WTC11 (cell line): ENCODE data around the gene TMEM174. TPM values are rescaled to one million over a fixed set of nuclear protein-coding genes. Genes with fewer than 3 reads are reported as not detected.

Source experiments
- ATAC-seq: fragments of 200-7000 bp; cut with Tn5 transposase; 2 replicates; pipeline ENCODE4 v1.10.0; 2021; ENCODE audit warnings: mild to moderate bottlenecking, moderate library complexity
- CTCF ChIA-PET: fragments of 300-600 bp; sonication (Branson Sonifier 250); formaldehyde crosslinking; loops from one replicate; lab custom pipeline; 2021; ENCODE audit warnings: antibody characterized with exemption; lab: Charles Lee
- POLR2A ChIA-PET: fragments of 350-600 bp; sonication (Branson Sonifier 250); formaldehyde crosslinking; loops from one replicate; lab custom pipeline; 2021; ENCODE audit warnings: antibody characterized with exemption; lab: Charles Lee
- DNase-seq: peaks from one replicate; pipeline ENCODE4 v3.0.0; 2021; ENCODE audit warnings: low spot score
- H3K27ac Mint-ChIP-seq: 2 replicates; pipeline ENCODE4 v1.8.0; 2021; ENCODE audit warnings: mixed read lengths
- H3K27me3 Mint-ChIP-seq: 2 replicates; pipeline ENCODE4 v1.8.0; 2021; ENCODE audit warnings: low read depth, mild to moderate bottlenecking, moderate library complexity, mixed read lengths
- H3K36me3 Mint-ChIP-seq: 2 replicates; pipeline ENCODE4 v1.8.0; 2021; ENCODE audit warnings: mixed read lengths
- H3K4me1 Mint-ChIP-seq: 2 replicates; pipeline ENCODE4 v1.8.0; 2022; ENCODE audit warnings: mixed read lengths
- H3K4me3 Mint-ChIP-seq: 2 replicates; pipeline ENCODE4 v1.8.0; 2021; ENCODE audit warnings: mild to moderate bottlenecking, moderate library complexity, mixed read lengths
- H3K9me3 Mint-ChIP-seq: 2 replicates; pipeline ENCODE4 v1.8.0; 2021; ENCODE audit warnings: mixed read lengths
- FOXP1 ChIP-seq: sonication (generic); formaldehyde crosslinking; IDR thresholded peaks from 2 replicates; pipeline ENCODE4 v1.8.0; 2022; ENCODE audit warnings: missing genetic modification reagents, mild to moderate bottlenecking, moderate library complexity, borderline replicate concordance
- JAZF1 ChIP-seq: fragments of 250-450 bp; sonication (Bioruptor Pico); IDR thresholded peaks from 2 replicates; pipeline ENCODE4 v1.9.0; 2021; ENCODE audit warnings: moderate library complexity, mild to moderate bottlenecking, inconsistent platforms
- RELA ChIP-seq: sonication (generic); formaldehyde crosslinking; IDR thresholded peaks from 2 replicates; pipeline ENCODE4 v1.8.1; 2022; ENCODE audit warnings: missing genetic modification reagents, mild to moderate bottlenecking, borderline replicate concordance
- TEAD1 ChIP-seq: sonication (generic); formaldehyde crosslinking; IDR thresholded peaks from 2 replicates; pipeline ENCODE4 v1.8.0; 2022; ENCODE audit warnings: mild to moderate bottlenecking, missing genetic modification reagents
- total RNA-seq: library from RNA; stranded (reverse); gene quantifications from 3 replicates; pipeline ENCODE4 v1.2.3, GENCODE V29; 2021
- TF ChIP-seq, protein P1 (sequence below): sonication (generic); formaldehyde crosslinking; IDR thresholded peaks from 2 replicates; pipeline ENCODE4 v1.8.1; 2023; ENCODE audit warnings: mild to moderate bottlenecking, missing genetic modification reagents, moderate library complexity
- TF ChIP-seq, protein P2 (sequence below): fragments of 250-450 bp; sonication (Bioruptor Pico); IDR thresholded peaks from 2 replicates; pipeline ENCODE4 v1.9.0; 2021; ENCODE audit warnings: mild to moderate bottlenecking
- TF ChIP-seq, protein P3 (sequence below): sonication (generic); formaldehyde crosslinking; IDR thresholded peaks from 2 replicates; pipeline ENCODE4 v1.8.0; 2022; ENCODE audit warnings: missing genetic modification reagents
- TF ChIP-seq, protein P4 (sequence below): sonication (generic); formaldehyde crosslinking; IDR thresholded peaks from 2 replicates; pipeline ENCODE4 v1.8.1; 2023; ENCODE audit warnings: mild to moderate bottlenecking, missing genetic modification reagents, moderate library complexity
- TF ChIP-seq, protein P5 (sequence below): sonication (generic); formaldehyde crosslinking; IDR thresholded peaks from 2 replicates; pipeline ENCODE4 v1.8.0; 2022; ENCODE audit warnings: mild to moderate bottlenecking, missing genetic modification reagents
- TF ChIP-seq, protein P6 (sequence below): fragments of 250-450 bp; sonication (Bioruptor Pico); IDR thresholded peaks from 2 replicates; pipeline ENCODE4 v1.9.0; 2021; ENCODE audit warnings: mild to moderate bottlenecking, borderline replicate concordance
- TF ChIP-seq, protein P7 (sequence below): sonication (generic); formaldehyde crosslinking; IDR thresholded peaks from 2 replicates; pipeline ENCODE4 v1.8.1; 2023; ENCODE audit warnings: mild to moderate bottlenecking, missing genetic modification reagents
- TF ChIP-seq, protein P8 (sequence below): fragments of 250-450 bp; sonication (Bioruptor Pico); conservative IDR thresholded peaks from 2 replicates; pipeline ENCODE4 v1.9.0; 2021; ENCODE audit warnings: mild to moderate bottlenecking

The TMEM174 gene
- total RNA-seq, 1 experiment from 2014 or later: not detected

DNA sequence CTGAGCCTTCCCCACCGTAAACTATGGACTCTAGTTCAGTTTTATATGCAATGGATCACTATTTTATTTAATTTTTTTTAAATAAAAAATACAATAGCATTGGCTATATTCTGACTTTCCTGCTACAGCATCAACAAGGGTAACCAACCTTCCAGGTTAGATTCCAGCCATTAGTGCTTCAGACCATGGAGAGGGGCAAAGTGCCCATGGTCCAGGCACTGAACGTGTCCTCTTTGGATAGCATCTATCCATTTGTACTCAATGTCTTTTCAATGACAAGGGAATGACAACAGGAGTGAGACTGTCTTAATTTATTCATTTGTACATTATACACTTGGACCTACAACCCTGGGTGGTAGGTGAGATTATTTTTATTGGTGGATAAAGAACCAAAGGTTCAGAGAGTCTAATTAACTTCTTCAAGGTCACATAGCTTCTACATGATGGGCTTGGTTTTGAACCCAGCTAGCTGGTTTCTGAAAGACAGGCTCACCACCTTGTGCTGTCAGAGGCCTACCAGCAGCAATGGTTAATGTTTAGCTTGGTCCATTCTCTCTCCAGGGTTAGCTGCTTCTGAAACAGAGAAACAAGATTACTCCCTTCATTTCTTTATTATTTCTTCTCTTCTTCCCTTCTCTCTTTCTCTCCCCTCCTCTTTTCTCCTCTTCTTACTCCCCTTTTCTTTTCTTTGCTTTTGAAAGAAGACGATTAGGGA is 41.1 kb upstream of the TMEM174 start:
- no peak for ATAC-seq
- DNase-seq: no peak
- CTCF ChIA-PET: interaction anchor here (1.9 to 2.1 kb wide), 2 partner anchors 70 to 85 kb away, joined by 6 to 7 read pairs; no protein-coding TSS in a partner anchor
- Mint-ChIP-seq H3K4me1 (peaks cover 37% of the 10 kb centered on the region), H3K27me3 (no peaks in the 10 kb centered on the region), H3K4me3 (no peak overlapping the region), H3K9me3 (peaks cover 4% of the 10 kb centered on the region; the same call in 1 of the 2 replicates)
- TF ChIP-seq, protein P1, sequence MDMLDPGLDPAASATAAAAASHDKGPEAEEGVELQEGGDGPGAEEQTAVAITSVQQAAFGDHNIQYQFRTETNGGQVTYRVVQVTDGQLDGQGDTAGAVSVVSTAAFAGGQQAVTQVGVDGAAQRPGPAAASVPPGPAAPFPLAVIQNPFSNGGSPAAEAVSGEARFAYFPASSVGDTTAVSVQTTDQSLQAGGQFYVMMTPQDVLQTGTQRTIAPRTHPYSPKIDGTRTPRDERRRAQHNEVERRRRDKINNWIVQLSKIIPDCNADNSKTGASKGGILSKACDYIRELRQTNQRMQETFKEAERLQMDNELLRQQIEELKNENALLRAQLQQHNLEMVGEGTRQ (CRISPR knock-in tag): no peak
- TF ChIP-seq, protein P2, sequence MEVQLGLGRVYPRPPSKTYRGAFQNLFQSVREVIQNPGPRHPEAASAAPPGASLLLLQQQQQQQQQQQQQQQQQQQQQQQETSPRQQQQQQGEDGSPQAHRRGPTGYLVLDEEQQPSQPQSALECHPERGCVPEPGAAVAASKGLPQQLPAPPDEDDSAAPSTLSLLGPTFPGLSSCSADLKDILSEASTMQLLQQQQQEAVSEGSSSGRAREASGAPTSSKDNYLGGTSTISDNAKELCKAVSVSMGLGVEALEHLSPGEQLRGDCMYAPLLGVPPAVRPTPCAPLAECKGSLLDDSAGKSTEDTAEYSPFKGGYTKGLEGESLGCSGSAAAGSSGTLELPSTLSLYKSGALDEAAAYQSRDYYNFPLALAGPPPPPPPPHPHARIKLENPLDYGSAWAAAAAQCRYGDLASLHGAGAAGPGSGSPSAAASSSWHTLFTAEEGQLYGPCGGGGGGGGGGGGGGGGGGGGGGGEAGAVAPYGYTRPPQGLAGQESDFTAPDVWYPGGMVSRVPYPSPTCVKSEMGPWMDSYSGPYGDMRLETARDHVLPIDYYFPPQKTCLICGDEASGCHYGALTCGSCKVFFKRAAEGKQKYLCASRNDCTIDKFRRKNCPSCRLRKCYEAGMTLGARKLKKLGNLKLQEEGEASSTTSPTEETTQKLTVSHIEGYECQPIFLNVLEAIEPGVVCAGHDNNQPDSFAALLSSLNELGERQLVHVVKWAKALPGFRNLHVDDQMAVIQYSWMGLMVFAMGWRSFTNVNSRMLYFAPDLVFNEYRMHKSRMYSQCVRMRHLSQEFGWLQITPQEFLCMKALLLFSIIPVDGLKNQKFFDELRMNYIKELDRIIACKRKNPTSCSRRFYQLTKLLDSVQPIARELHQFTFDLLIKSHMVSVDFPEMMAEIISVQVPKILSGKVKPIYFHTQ: no peak
- TF ChIP-seq, protein P3, sequence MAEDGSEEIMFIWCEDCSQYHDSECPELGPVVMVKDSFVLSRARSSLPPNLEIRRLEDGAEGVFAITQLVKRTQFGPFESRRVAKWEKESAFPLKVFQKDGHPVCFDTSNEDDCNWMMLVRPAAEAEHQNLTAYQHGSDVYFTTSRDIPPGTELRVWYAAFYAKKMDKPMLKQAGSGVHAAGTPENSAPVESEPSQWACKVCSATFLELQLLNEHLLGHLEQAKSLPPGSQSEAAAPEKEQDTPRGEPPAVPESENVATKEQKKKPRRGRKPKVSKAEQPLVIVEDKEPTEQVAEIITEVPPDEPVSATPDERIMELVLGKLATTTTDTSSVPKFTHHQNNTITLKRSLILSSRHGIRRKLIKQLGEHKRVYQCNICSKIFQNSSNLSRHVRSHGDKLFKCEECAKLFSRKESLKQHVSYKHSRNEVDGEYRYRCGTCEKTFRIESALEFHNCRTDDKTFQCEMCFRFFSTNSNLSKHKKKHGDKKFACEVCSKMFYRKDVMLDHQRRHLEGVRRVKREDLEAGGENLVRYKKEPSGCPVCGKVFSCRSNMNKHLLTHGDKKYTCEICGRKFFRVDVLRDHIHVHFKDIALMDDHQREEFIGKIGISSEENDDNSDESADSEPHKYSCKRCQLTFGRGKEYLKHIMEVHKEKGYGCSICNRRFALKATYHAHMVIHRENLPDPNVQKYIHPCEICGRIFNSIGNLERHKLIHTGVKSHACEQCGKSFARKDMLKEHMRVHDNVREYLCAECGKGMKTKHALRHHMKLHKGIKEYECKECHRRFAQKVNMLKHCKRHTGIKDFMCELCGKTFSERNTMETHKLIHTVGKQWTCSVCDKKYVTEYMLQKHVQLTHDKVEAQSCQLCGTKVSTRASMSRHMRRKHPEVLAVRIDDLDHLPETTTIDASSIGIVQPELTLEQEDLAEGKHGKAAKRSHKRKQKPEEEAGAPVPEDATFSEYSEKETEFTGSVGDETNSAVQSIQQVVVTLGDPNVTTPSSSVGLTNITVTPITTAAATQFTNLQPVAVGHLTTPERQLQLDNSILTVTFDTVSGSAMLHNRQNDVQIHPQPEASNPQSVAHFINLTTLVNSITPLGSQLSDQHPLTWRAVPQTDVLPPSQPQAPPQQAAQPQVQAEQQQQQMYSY (CRISPR knock-in tag): no peak
- TF ChIP-seq, protein P4, sequence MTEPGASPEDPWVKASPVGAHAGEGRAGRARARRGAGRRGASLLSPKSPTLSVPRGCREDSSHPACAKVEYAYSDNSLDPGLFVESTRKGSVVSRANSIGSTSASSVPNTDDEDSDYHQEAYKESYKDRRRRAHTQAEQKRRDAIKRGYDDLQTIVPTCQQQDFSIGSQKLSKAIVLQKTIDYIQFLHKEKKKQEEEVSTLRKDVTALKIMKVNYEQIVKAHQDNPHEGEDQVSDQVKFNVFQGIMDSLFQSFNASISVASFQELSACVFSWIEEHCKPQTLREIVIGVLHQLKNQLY: no peak
- no peak for TF ChIP-seq RELA (CRISPR knock-in tag)
- TF ChIP-seq TEAD1 (CRISPR knock-in tag): no peak
- TF ChIP-seq, protein P5, sequence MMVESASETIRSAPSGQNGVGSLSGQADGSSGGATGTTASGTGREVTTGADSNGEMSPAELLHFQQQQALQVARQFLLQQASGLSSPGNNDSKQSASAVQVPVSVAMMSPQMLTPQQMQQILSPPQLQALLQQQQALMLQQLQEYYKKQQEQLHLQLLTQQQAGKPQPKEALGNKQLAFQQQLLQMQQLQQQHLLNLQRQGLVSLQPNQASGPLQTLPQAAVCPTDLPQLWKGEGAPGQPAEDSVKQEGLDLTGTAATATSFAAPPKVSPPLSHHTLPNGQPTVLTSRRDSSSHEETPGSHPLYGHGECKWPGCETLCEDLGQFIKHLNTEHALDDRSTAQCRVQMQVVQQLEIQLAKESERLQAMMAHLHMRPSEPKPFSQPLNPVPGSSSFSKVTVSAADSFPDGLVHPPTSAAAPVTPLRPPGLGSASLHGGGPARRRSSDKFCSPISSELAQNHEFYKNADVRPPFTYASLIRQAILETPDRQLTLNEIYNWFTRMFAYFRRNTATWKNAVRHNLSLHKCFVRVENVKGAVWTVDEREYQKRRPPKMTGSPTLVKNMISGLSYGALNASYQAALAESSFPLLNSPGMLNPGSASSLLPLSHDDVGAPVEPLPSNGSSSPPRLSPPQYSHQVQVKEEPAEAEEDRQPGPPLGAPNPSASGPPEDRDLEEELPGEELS (CRISPR knock-in tag): no peak
- TF ChIP-seq FOXP1 (CRISPR knock-in tag): no peak
- no peak for TF ChIP-seq JAZF1 (CRISPR knock-in tag)
- TF ChIP-seq, protein P6, sequence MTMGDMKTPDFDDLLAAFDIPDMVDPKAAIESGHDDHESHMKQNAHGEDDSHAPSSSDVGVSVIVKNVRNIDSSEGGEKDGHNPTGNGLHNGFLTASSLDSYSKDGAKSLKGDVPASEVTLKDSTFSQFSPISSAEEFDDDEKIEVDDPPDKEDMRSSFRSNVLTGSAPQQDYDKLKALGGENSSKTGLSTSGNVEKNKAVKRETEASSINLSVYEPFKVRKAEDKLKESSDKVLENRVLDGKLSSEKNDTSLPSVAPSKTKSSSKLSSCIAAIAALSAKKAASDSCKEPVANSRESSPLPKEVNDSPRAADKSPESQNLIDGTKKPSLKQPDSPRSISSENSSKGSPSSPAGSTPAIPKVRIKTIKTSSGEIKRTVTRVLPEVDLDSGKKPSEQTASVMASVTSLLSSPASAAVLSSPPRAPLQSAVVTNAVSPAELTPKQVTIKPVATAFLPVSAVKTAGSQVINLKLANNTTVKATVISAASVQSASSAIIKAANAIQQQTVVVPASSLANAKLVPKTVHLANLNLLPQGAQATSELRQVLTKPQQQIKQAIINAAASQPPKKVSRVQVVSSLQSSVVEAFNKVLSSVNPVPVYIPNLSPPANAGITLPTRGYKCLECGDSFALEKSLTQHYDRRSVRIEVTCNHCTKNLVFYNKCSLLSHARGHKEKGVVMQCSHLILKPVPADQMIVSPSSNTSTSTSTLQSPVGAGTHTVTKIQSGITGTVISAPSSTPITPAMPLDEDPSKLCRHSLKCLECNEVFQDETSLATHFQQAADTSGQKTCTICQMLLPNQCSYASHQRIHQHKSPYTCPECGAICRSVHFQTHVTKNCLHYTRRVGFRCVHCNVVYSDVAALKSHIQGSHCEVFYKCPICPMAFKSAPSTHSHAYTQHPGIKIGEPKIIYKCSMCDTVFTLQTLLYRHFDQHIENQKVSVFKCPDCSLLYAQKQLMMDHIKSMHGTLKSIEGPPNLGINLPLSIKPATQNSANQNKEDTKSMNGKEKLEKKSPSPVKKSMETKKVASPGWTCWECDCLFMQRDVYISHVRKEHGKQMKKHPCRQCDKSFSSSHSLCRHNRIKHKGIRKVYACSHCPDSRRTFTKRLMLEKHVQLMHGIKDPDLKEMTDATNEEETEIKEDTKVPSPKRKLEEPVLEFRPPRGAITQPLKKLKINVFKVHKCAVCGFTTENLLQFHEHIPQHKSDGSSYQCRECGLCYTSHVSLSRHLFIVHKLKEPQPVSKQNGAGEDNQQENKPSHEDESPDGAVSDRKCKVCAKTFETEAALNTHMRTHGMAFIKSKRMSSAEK: no peak
- TF ChIP-seq, protein P7, sequence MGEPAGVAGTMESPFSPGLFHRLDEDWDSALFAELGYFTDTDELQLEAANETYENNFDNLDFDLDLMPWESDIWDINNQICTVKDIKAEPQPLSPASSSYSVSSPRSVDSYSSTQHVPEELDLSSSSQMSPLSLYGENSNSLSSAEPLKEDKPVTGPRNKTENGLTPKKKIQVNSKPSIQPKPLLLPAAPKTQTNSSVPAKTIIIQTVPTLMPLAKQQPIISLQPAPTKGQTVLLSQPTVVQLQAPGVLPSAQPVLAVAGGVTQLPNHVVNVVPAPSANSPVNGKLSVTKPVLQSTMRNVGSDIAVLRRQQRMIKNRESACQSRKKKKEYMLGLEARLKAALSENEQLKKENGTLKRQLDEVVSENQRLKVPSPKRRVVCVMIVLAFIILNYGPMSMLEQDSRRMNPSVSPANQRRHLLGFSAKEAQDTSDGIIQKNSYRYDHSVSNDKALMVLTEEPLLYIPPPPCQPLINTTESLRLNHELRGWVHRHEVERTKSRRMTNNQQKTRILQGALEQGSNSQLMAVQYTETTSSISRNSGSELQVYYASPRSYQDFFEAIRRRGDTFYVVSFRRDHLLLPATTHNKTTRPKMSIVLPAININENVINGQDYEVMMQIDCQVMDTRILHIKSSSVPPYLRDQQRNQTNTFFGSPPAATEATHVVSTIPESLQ: no peak
- TF ChIP-seq, protein P8, sequence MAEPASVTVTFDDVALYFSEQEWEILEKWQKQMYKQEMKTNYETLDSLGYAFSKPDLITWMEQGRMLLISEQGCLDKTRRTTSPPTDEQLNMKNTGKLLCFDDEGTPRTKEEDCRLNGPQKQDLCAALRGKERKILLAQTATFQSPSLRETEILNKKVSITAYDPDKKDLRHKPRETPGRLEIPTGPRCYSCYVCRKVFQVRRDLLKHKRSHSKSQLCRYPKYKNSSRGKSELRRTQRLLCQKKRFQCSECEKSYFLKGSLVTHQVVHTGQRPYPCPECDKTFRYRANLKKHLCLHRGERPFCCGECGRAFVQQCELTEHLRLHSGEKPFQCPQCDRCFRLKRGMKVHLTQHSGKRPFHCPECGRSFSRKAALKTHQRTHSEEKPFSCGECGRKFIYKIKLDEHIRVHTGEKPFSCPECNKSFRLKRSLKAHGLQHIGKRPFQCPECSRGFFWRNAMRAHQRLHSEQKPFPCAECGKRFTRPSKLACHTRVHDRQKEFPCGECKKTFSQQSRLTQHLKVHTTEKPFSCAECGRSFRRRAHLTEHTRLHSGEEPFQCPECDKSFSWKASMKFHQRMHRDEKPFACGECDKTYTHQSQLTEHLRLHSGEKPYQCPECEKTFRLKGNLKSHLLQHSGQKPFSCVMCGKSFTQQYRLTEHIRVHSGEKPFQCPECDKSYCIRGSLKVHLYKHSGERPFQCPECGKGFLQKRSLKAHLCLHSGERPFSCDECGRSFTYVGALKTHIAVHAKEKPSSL: no peak
- TF ChIP-seq, all 79 proteins: peak for 0
- Mint-ChIP-seq H3K36me3 (peaks cover 4% of the 10 kb centered on the region; the same call in 1 of the 2 replicates), H3K27ac (no peak overlapping the region)
- POLR2A ChIA-PET: no interaction called here
